Thoracic aorta (tissue), 2 donors: Measurements from ENCODE around the gene HMGB3. TPM values are rescaled to one million over a fixed set of nuclear protein-coding genes. Genes with fewer than 3 reads are reported as not detected.

Source experiments
- ATAC-seq: fragments of 150-250 bp; one replicate; pipeline ENCODE4 v1.8.0; 2017; ENCODE audit warnings: low read depth; ENCODE audit not compliant: insufficient number of reproducible peaks, low FRiP score
- DNase-seq: peaks from one replicate; pipeline ENCODE4 v3.0.0-alpha.2; 2020; ENCODE audit warnings: low spot score
- H3K27ac ChIP-seq, 2 donors: fragments of 200-600 bp; sonication (generic); 1 replicate in 1 of 2; 2 replicates in 1 of 2; pipeline ENCODE4 v1.5.1; 2016; ENCODE audit warnings: mild to moderate bottlenecking in 2 of 2, moderate library complexity in 2 of 2
- H3K27me3 ChIP-seq: fragments of 200-600 bp; sonication (generic); replicated peaks from 2 replicates; pipeline ENCODE4 v1.6.0; 2016; ENCODE audit warnings: mild to moderate bottlenecking; ENCODE audit not compliant: insufficient read depth
- H3K36me3 ChIP-seq: fragments of 200-600 bp; sonication (generic); one replicate; pipeline ENCODE4 v1.5.1; 2016
- H3K4me1 ChIP-seq, 2 donors: fragments of 200-600 bp; sonication (generic); 1 replicate in 1 of 2; 2 replicates in 1 of 2; pipeline versions ENCODE4 v1.5.1 to v1.6.0; 2016; ENCODE audit warnings: low read depth in 2 of 2, mild to moderate bottlenecking in 1 of 2; ENCODE audit not compliant: control insufficient read depth in 1 of 2
- H3K4me3 ChIP-seq: fragments of 200-600 bp; sonication (generic); 2 replicates; pipeline ENCODE4 v1.5.1; 2016; ENCODE audit warnings: mild to moderate bottlenecking
- H3K9me3 ChIP-seq: fragments of 200-600 bp; sonication (generic); 2 replicates; pipeline ENCODE4 v1.5.1; 2016
- total RNA-seq, 2 donors: library from RNA; depleted of rRNA; stranded (reverse); fragments of >200 nt; gene quantifications; one replicate each; pipeline versions ENCODE4 v1.1.0 to v1.2.3, GENCODE V29; 2016
- TF ChIP-seq, protein P1 (sequence below): fragments of 200-600 bp; sonication (generic); IDR thresholded peaks from one replicate; pipeline ENCODE4 v1.5.1; 2019; ENCODE audit warnings: antibody characterized with exemption

HMGB3 gene
- 1 to 10 TPM in 1 of 2 donors, under 1 TPM in 1; 0.41 to 3.2 TPM for total RNA-seq

DNA sequence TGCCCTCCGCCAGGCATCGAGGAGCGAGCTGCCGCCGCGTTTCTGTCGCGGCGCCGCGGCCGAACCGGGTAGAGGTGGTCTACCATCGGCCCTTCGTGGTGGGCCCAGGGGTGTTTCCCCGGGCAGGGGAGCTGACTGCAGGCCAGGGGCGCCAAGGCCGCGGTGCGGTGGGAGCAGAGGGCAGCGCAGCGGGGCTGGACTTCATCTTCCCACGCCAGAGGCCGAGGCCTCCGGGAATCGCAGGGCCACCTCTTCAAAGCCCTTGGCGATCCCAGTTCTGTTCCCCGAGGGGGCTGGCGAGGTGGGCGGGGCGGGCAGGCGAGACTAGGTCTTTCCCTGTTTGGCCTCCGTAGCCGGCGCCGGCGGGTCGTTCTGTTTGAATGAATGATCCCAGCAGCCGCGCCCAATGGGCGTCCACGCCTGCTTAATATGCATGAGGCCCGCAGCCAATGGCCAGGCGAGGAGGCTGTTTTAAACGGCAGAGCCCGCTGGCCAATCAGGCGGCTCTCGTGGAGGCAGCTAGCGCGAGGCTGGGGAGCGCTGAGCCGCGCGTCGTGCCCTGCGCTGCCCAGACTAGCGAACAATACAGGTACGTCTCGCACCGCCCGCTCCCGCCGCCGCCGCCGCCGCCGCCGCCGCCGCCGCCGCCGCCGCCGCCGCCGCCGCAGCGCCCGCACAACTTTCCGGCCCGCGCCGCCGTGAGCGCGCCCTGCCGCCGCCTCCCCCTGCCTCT, at the start of gene HMGB3:
TSS of gene HMGB3 (plus strand) at position 548 of the 733 bp plus-strand sequence. CDS start 2,265 bp downstream, outside the sequence.
- H3K9me3 ChIP-seq = no peaks in the 10 kb centered on the region
- peak; percentile 63 for DNase-seq
- H3K27me3 ChIP-seq = no peaks in the 10 kb centered on the region
- peak; percentile 76 for ATAC-seq
- TF ChIP-seq, protein P1, sequence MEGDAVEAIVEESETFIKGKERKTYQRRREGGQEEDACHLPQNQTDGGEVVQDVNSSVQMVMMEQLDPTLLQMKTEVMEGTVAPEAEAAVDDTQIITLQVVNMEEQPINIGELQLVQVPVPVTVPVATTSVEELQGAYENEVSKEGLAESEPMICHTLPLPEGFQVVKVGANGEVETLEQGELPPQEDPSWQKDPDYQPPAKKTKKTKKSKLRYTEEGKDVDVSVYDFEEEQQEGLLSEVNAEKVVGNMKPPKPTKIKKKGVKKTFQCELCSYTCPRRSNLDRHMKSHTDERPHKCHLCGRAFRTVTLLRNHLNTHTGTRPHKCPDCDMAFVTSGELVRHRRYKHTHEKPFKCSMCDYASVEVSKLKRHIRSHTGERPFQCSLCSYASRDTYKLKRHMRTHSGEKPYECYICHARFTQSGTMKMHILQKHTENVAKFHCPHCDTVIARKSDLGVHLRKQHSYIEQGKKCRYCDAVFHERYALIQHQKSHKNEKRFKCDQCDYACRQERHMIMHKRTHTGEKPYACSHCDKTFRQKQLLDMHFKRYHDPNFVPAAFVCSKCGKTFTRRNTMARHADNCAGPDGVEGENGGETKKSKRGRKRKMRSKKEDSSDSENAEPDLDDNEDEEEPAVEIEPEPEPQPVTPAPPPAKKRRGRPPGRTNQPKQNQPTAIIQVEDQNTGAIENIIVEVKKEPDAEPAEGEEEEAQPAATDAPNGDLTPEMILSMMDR = no peak
- H3K36me3 ChIP-seq = no peaks in the 10 kb centered on the region
- peaks cover 0 to 5% of the 10 kb centered on the region in 2 donors for H3K4me1 ChIP-seq
- H3K27ac ChIP-seq = no peak within 1 kb of the TSS
- peak within 1 kb of the TSS; percentile 75 for H3K4me3 ChIP-seq

DNA sequence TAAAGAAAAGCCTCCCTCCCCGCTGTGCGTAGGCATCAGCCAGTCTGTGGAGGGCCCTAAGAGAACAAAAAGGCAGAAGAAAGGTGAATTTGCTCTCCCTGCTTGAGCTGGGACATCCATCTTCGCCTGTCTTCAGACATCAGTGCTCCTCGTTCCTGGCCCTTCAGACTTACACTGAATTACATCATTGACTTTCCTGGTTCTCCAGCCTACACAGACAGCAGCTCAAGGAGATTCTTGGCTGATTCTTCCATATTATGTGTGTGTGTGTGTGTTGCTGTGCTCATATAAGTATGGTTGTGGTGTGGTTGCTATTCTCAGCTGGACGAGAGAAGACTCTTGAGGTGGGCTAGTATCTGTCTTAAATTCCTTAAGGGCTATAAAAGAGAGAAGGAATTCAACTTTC, 49.2 kb upstream of the HMGB3 start:
- Histone ChIP-seq H3K36me3 (no peaks in the 10 kb centered on the region), H3K4me3 (no peak overlapping the region), H3K27ac (no peak overlapping the region), H3K9me3 (no peaks in the 10 kb centered on the region), H3K4me1 (no peaks in the 10 kb centered on the region), H3K27me3 (no peaks in the 10 kb centered on the region)
- ATAC-seq = no peak
- no peak for DNase-seq
- TF ChIP-seq, protein P1 = no peak

DNA sequence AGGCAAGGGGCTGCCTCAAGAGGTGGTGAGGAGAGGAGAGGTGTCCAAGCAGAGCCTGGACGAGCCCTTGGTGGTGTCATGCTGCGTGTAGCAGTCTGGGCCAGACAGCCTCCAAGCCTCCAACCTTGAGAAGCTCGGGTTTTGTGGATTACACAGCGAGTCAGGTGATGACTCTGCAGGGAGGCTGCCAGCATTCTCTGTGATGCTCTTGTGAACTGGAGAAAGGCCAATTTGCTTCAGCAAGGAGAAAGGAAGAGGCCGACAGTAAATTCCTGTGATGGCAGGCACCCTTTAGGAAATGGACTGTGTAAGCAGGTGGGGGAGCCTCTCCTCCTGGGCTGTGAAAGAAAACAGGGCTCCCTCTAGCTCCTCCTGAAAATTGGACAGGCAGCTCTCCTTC, 48.7 kb upstream of the HMGB3 start:
- no peaks in the 10 kb centered on the region for H3K4me1 ChIP-seq
- H3K27ac ChIP-seq = no peak overlapping the region
- no peaks in the 10 kb centered on the region for H3K36me3 ChIP-seq
- H3K4me3 ChIP-seq = no peak overlapping the region
- TF ChIP-seq, protein P1 = no peak
- H3K9me3 ChIP-seq = no peaks in the 10 kb centered on the region
- ATAC-seq (no peak), DNase-seq (no peak)
- no peaks in the 10 kb centered on the region for H3K27me3 ChIP-seq

DNA sequence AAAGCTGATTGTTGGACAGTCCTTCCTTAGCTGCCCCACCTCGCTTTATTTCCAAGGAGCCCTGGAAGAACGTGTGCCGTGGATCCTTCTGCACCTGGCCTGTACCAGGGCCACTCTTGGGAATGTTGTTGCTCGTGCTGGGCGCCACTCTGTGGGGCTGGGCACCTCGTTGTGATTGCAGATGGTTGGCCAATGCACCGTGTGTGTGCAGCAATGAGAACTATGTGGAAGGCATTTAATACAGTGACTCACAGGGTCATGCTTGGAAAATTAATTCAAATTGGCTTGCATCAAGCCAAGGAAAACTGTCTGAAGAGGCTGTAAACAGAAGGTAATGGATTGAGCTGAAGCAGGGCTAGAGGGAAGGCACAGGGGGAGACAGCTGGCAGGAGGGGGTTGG, 47.7 kb upstream of the HMGB3 start:
- DNase-seq (no peak), ATAC-seq (no peak)

DNA sequence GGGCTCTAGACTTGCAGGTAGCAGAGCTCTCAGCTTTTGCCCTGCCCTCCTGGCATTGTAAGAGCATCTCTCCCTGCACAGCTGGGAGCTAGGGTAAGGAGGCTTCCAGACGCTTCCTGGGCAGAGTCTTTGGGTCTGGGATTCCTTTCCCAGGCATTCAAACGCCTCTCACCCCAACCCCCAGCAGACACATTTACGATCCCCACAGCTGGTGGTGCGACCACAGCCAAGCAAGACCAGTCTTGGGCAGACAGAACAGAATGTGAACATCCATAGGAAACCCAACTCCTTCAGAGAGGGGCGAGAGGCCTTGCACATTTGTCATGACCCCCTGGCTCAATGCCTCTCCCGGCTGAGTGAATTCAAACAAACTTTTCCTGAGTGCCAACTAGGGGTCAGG, 46.6 kb upstream of the HMGB3 start:
- DNase-seq (no peak), ATAC-seq (no peak)
- TF ChIP-seq, protein P1 = no peak
- Histone ChIP-seq H3K4me3 (no peak overlapping the region), H3K27ac (no peak overlapping the region), H3K9me3 (no peaks in the 10 kb centered on the region), H3K27me3 (no peaks in the 10 kb centered on the region), H3K36me3 (no peaks in the 10 kb centered on the region), H3K4me1 (no peaks in the 10 kb centered on the region)

More for the DNA sequence above, 47.7 kb upstream of the HMGB3 start:
- H3K4me1 ChIP-seq = no peaks in the 10 kb centered on the region
- no peak overlapping the region for H3K4me3 ChIP-seq
- TF ChIP-seq, protein P1 = no peak
- no peak overlapping the region for H3K27ac ChIP-seq
- H3K36me3 ChIP-seq = no peaks in the 10 kb centered on the region
- no peaks in the 10 kb centered on the region for H3K9me3 ChIP-seq
- H3K27me3 ChIP-seq = no peaks in the 10 kb centered on the region
